Measurements from ENCODE around the gene ADGRG6. TPM values are rescaled to one million over a fixed set of nuclear protein-coding genes. Genes with fewer than 3 reads are reported as not detected.

Gene ADGRG6
- total RNA-seq, 1 experiment from 2014 or later = 5.3 TPM

GRCh38 chr6:142457638-142458406 is 156.0 kb downstream of the ADGRG6 start (continued):
- no peak for TF ChIP-seq ZNF423 (CRISPR knock-in tag; IDR thresholded peaks at IDR 0.05)

- ATAC-seq = no peak
- TF ChIP-seq ARID4B (CRISPR knock-in tag; IDR thresholded peaks at IDR 0.05; ENCODE audit: borderline replicate concordance) = no peak
- TF ChIP-seq E2F1 (CRISPR knock-in tag; IDR thresholded peaks at IDR 0.05) = no peak
- no peak for TF ChIP-seq SMAD4 (CRISPR knock-in tag; IDR thresholded peaks at IDR 0.05)
- TF ChIP-seq ZNF121 (CRISPR knock-in tag; IDR thresholded peaks at IDR 0.05) = no peak
- TF ChIP-seq ESRRA (CRISPR knock-in tag; IDR thresholded peaks at IDR 0.05; ENCODE audit: borderline replicate concordance) = no peak
- TF ChIP-seq ERG (CRISPR knock-in tag; IDR thresholded peaks at IDR 0.05) = no peak
- TF ChIP-seq RORB (CRISPR knock-in tag; IDR thresholded peaks at IDR 0.05) = no peak
- TF ChIP-seq HMGXB4 (CRISPR knock-in tag; IDR thresholded peaks at IDR 0.05) = no peak
- TF ChIP-seq MYBL2 (CRISPR knock-in tag; IDR thresholded peaks at IDR 0.05) = no peak
- TF ChIP-seq NFYB (CRISPR knock-in tag; conservative IDR thresholded peaks at IDR 0.05; ENCODE audit: low read depth) = no peak
- no peak for TF ChIP-seq PREB (CRISPR knock-in tag; IDR thresholded peaks at IDR 0.05; ENCODE audit: borderline replicate concordance)
- TF ChIP-seq ZNF219 (CRISPR knock-in tag; IDR thresholded peaks at IDR 0.05; ENCODE audit: borderline replicate concordance) = no peak
- TF ChIP-seq NR2C2 (CRISPR knock-in tag; IDR thresholded peaks at IDR 0.05) = no peak
- no peak for TF ChIP-seq ZNF416 (CRISPR knock-in tag; IDR thresholded peaks at IDR 0.05)
- no peak for TF ChIP-seq FOXP4 (CRISPR knock-in tag; IDR thresholded peaks at IDR 0.05)
- Mint-ChIP-seq H3K4me3 (no peak overlapping the region), H3K36me3 (peaks cover 22% of the 10 kb centered on the region), H3K9me3 (peaks cover 33% of the 10 kb centered on the region), H3K27me3 (ENCODE audit: low read depth) (no peaks in the 10 kb centered on the region; the same call in none of the 2 replicates), H3K4me1 (0 out of 2 replicates have a peak, but pooled peaks cover 2% of the 10 kb centered on the region), H3K27ac (no peak overlapping the region)
- CTCF ChIA-PET = no interaction called here
- no peak for DNase-seq (ENCODE audit: low spot score)
- POLR2A ChIA-PET = no interaction called here
Observed at GRCh38 chr6:142458836-142459235, 157.0 kb downstream of the ADGRG6 start.
